ENCODE data around the gene STAB1. TPM values are rescaled to one million over a fixed set of nuclear protein-coding genes. Genes with fewer than 3 reads are reported as not detected.

The STAB1 gene
- polyA plus RNA-seq, 2 of the 4 experiments (the other 2 are of a cell fraction), result not detected

GRCh38 chr3:52511509-52511908 lies 16.4 kb downstream of the STAB1 start:
- POLR2A ChIA-PET, result no interaction called here
- H3K4me2 ChIP-seq, result no peak overlapping the region
- ATAC-seq (no peak), DNase-seq (ENCODE audit: low read depth in 1 of 2, low spot score in 1 of 2) (no peak), FAIRE-seq (no peak)
- no peak overlapping the region for H3K4me3 ChIP-seq
- no peak overlapping the region for H3K27ac ChIP-seq
- CTCF ChIA-PET, result interaction anchor here (1.2 to 2.5 kb wide), 2 partner anchors 29 to 40 kb away, joined by 3 to 8 read pairs; no protein-coding TSS in a partner anchor
- TF ChIP-seq MYC (IDR thresholded peaks at IDR 0.05; ENCODE audit: borderline replicate concordance, low read length), result no peak
- peaks cover 13% of the 10 kb centered on the region; the same call in 2 of the 3 replicates for H3K4me1 ChIP-seq
- whole genome bisulfite sequencing (ENCODE audit: missing lambda C conversion rate), result 49% methylated on average over 4 of the region's 7 CpGs
- H3K9me3 ChIP-seq, result no peaks in the 10 kb centered on the region

- DNase-seq (ENCODE audit: low read depth in 1 of 2, low spot score in 1 of 2) (no peak), FAIRE-seq (no peak), ATAC-seq (no peak)
- H3K27ac ChIP-seq, result no peak overlapping the region
- no peaks in the 10 kb centered on the region for H3K9me3 ChIP-seq
- peaks cover 8% of the 10 kb centered on the region; the same call in 2 of the 3 replicates for H3K4me1 ChIP-seq
- no peak overlapping the region for H3K4me2 ChIP-seq
- POLR2A ChIA-PET, result no interaction called here
- WGBS (ENCODE audit: missing lambda C conversion rate), result 20% methylated on average over 3 of the region's 8 CpGs
- CTCF ChIA-PET, result interaction anchor here (2.5 kb wide), 1 partner anchor 40 kb away, joined by 8 read pairs; no protein-coding TSS in a partner anchor
- H3K4me3 ChIP-seq, result no peak overlapping the region
- no peak for TF ChIP-seq POLR2AphosphoS2 (conservative IDR thresholded peaks at IDR 0.05; ENCODE audit: low read length)
Observed at GRCh38 chr3:52512105-52512504, 17.0 kb downstream of the STAB1 start.

- no peak for FAIRE-seq
- ATAC-seq, result no peak
- no peak for TF ChIP-seq MAX (IDR thresholded peaks at IDR 0.05)
- TF ChIP-seq MYC (IDR thresholded peaks at IDR 0.05; ENCODE audit: borderline replicate concordance, low read length), result no peak
- TF ChIP-seq KDM1A (IDR thresholded peaks at IDR 0.05; ENCODE audit: low read depth), result no peak
- no peak for TF ChIP-seq CEBPB (IDR thresholded peaks at IDR 0.05)
- TF ChIP-seq HOXB5 (CRISPR knock-in tag; IDR thresholded peaks at IDR 0.05), result no peak
- TF ChIP-seq E2F6 (IDR thresholded peaks at IDR 0.05; ENCODE audit: borderline replicate concordance, low read depth), result no peak
- TF ChIP-seq EHMT2 (IDR thresholded peaks at IDR 0.05; ENCODE audit: low read depth), result no peak
- no peak for TF ChIP-seq PHF8 (IDR thresholded peaks at IDR 0.05; ENCODE audit: borderline replicate concordance, low read depth)
- TF ChIP-seq BHLHE40 (IDR thresholded peaks at IDR 0.05; ENCODE audit: low read depth, low read length), result no peak
- TF ChIP-seq REST (IDR thresholded peaks at IDR 0.05), result no peak
- ChIA-PET POLR2A (no interaction called here), CTCF (interaction anchor here (2.5 kb wide), 1 partner anchor 41 kb away, joined by 8 read pairs; no protein-coding TSS in a partner anchor)
- no peaks in the 10 kb centered on the region for H3K9me3 ChIP-seq
- no peak overlapping the region for H3K4me2 ChIP-seq
- no peak overlapping the region for H3K4me3 ChIP-seq
- no peak overlapping the region for H3K27ac ChIP-seq
- WGBS (ENCODE audit: missing lambda C conversion rate), result 82% methylated on average over 9 of the region's 17 CpGs
- H3K4me1 ChIP-seq, result peaks cover 2% of the 10 kb centered on the region; the same call in 2 of the 3 replicates
- DNase-seq (ENCODE audit: low read depth in 1 of 2, low spot score in 1 of 2), result no peak
Observed at GRCh38 chr3:52512727-52513126, 17.6 kb downstream of the STAB1 start.

- Histone ChIP-seq H3K4me2 (no peak overlapping the region), H3K27ac (no peak overlapping the region), H3K9me3 (no peaks in the 10 kb centered on the region), H3K4me1 (no peaks in the 10 kb centered on the region), H3K4me3 (no peak overlapping the region)
- no peak for FAIRE-seq
- ChIA-PET POLR2A (no interaction called here), CTCF (interaction anchor here (2.5 kb wide), 1 partner anchor 42 kb away, joined by 8 read pairs; no protein-coding TSS in a partner anchor)
- no peak for ATAC-seq
- DNase-seq (ENCODE audit: low read depth in 1 of 2, low spot score in 1 of 2), result no peak
- WGBS (ENCODE audit: missing lambda C conversion rate), result no CpG with 5 or more reads among the region's 7 CpGs
- TF ChIP-seq PBX3 (IDR thresholded peaks at IDR 0.05) (no peak), RFX5 (IDR thresholded peaks at IDR 0.05) (no peak), MYC (IDR thresholded peaks at IDR 0.05; ENCODE audit: borderline replicate concordance, low read length) (no peak), MAX (IDR thresholded peaks at IDR 0.05) (no peak), ZSCAN20 (CRISPR knock-in tag; IDR thresholded peaks at IDR 0.05) (no peak), GATA3 (IDR thresholded peaks at IDR 0.05; ENCODE audit: borderline replicate concordance) (no peak), MAFK (IDR thresholded peaks at IDR 0.05; ENCODE audit: partially characterized antibody) (no peak), EHMT2 (IDR thresholded peaks at IDR 0.05; ENCODE audit: low read depth) (no peak), EP300 (IDR thresholded peaks at IDR 0.05) (no peak), CEBPB (IDR thresholded peaks at IDR 0.05) (no peak), E2F6 (IDR thresholded peaks at IDR 0.05; ENCODE audit: borderline replicate concordance, low read depth) (no peak), POLR2AphosphoS2 (conservative IDR thresholded peaks at IDR 0.05; ENCODE audit: low read length) (no peak), ZC3H11A (IDR thresholded peaks at IDR 0.05) (no peak), HEYL (CRISPR knock-in tag; IDR thresholded peaks at IDR 0.05) (no peak), RAD21 (conservative IDR thresholded peaks at IDR 0.05 in 1 of 2, IDR thresholded peaks at IDR 0.05 in 1 of 2) (no peak), USF2 (IDR thresholded peaks at IDR 0.05) (no peak), JUNB (IDR thresholded peaks at IDR 0.05) (no peak)
Observed at GRCh38 chr3:52513281-52513680, 18.1 kb downstream of the STAB1 start.
